A549 (cell line): ENCODE data around the gene FAM53B.

Source experiments
- EP300 ChIP-seq, 2 experiments: fragments of >200 bp; sonication (Bioruptor Twin); formaldehyde crosslinking; IDR thresholded peaks; 2 replicates in 1 of 2; 3 replicates in 1 of 2; pipeline ENCODE4 v1.6.1; 2016 to 2017
- MYC ChIP-seq: IDR thresholded peaks from 2 replicates; pipeline ENCODE4 v1.6.1; 2012; ENCODE audit warnings: mild to moderate bottlenecking, inconsistent platforms, low read length, improper control_type of control experiment, borderline replicate concordance
- POLR2A ChIP-seq: IDR thresholded peaks from 2 replicates; pipeline ENCODE4 v1.6.1; 2012; ENCODE audit warnings: mild to moderate bottlenecking, low read length
- TF ChIP-seq, protein P1 (sequence below): fragments of >200 bp; sonication (Bioruptor Twin); formaldehyde crosslinking; IDR thresholded peaks from 3 replicates; pipeline ENCODE4 v1.5.1; 2016
- TF ChIP-seq, protein P2 (sequence below): fragments of 200-600 bp; sonication (generic); IDR thresholded peaks from 2 replicates; pipeline ENCODE4 v1.6.1; 2016; ENCODE audit warnings: antibody characterized with exemption, mild to moderate bottlenecking, moderate library complexity

DNA sequence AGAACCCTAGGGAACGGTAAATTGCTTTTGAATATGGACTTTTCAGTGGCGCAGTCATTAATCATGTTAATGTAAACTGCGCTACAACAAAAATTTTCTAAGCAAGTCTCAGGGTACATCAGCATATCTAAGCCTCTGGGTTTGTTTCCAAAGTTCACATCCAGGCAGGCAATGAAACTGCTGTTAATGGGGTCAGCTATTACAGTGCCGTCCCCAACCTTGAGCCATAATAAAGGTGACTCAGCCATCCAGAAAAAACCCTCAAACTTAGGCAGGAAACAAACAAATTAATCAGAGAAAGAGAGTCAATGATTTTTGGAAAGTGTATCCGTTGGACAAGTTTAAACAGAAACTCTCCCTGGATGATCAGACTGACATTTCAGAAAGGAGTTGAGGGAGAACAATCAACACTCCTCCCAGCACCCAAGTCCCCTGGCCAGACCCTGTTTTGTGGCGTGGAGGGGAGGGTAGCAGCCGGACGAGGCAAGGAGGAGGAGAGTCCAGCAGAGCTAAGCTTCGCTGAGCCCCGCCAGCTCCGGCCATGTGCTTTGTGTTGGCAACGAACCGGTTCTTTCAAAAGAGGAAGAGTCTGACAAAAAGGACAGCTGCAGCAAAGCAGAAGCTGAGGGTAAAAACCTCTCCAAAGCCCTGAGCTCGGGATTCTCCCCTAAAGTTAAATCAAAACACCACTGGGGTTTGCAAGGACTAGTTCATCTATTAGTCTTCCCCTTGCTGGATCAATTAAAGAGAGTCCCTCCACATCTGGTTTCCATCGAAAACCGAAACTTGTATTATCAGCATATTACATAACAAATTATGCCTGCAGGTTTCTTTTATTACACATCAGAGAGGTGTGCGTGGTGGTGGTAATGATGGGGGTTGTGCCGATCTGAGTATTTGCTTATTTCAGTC is 3.6 kb downstream of the FAM53B start:
- TF ChIP-seq, protein P1, sequence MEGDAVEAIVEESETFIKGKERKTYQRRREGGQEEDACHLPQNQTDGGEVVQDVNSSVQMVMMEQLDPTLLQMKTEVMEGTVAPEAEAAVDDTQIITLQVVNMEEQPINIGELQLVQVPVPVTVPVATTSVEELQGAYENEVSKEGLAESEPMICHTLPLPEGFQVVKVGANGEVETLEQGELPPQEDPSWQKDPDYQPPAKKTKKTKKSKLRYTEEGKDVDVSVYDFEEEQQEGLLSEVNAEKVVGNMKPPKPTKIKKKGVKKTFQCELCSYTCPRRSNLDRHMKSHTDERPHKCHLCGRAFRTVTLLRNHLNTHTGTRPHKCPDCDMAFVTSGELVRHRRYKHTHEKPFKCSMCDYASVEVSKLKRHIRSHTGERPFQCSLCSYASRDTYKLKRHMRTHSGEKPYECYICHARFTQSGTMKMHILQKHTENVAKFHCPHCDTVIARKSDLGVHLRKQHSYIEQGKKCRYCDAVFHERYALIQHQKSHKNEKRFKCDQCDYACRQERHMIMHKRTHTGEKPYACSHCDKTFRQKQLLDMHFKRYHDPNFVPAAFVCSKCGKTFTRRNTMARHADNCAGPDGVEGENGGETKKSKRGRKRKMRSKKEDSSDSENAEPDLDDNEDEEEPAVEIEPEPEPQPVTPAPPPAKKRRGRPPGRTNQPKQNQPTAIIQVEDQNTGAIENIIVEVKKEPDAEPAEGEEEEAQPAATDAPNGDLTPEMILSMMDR, result no peak
- TF ChIP-seq POLR2A, result no peak
- no peak for TF ChIP-seq EP300 (IDR thresholded peaks at IDR 0.05)
- no peak for TF ChIP-seq MYC
- TF ChIP-seq, protein P2, sequence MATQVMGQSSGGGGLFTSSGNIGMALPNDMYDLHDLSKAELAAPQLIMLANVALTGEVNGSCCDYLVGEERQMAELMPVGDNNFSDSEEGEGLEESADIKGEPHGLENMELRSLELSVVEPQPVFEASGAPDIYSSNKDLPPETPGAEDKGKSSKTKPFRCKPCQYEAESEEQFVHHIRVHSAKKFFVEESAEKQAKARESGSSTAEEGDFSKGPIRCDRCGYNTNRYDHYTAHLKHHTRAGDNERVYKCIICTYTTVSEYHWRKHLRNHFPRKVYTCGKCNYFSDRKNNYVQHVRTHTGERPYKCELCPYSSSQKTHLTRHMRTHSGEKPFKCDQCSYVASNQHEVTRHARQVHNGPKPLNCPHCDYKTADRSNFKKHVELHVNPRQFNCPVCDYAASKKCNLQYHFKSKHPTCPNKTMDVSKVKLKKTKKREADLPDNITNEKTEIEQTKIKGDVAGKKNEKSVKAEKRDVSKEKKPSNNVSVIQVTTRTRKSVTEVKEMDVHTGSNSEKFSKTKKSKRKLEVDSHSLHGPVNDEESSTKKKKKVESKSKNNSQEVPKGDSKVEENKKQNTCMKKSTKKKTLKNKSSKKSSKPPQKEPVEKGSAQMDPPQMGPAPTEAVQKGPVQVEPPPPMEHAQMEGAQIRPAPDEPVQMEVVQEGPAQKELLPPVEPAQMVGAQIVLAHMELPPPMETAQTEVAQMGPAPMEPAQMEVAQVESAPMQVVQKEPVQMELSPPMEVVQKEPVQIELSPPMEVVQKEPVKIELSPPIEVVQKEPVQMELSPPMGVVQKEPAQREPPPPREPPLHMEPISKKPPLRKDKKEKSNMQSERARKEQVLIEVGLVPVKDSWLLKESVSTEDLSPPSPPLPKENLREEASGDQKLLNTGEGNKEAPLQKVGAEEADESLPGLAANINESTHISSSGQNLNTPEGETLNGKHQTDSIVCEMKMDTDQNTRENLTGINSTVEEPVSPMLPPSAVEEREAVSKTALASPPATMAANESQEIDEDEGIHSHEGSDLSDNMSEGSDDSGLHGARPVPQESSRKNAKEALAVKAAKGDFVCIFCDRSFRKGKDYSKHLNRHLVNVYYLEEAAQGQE, result no peak
